ENCODE measurements around the gene CACNA1C.

- TF ChIP-seq NRF1 (IDR thresholded peaks at IDR 0.05; ENCODE audit: low read depth, low read length) (no peak), RCOR1 (IDR thresholded peaks at IDR 0.05; ENCODE audit: low read length) (no peak), FOXJ3 (CRISPR knock-in tag; IDR thresholded peaks at IDR 0.05) (no peak), CTCF (IDR thresholded peaks at IDR 0.05) (no peak), RFX5 (IDR thresholded peaks at IDR 0.05; ENCODE audit: low read length) (no peak), REST (IDR thresholded peaks at IDR 0.05; ENCODE audit: low read depth, low read length) (no peak), RAD21 (IDR thresholded peaks at IDR 0.05; ENCODE audit: low read length) (no peak), POLR2AphosphoS5 (IDR thresholded peaks at IDR 0.05; ENCODE audit: low read depth, low read length) (no peak), MXI1 (IDR thresholded peaks at IDR 0.05; ENCODE audit: low read depth, low read length) (no peak), NFIC (IDR thresholded peaks at IDR 0.05; ENCODE audit: borderline replicate concordance) (no peak), TEAD4 (IDR thresholded peaks at IDR 0.05; ENCODE audit: borderline replicate concordance, insufficient read depth) (no peak), TCF12 (IDR thresholded peaks at IDR 0.05) (no peak)
Observed at GRCh38 chr12:2607881-2608607, 555.3 kb downstream of the CACNA1C start.
